B cell (primary cell): Measurements from ENCODE around the gene TECPR2. TPM values are rescaled to one million over a fixed set of nuclear protein-coding genes. Genes with fewer than 3 reads are reported as not detected.

ENCODE experiments used
- ATAC-seq: fragments of 200-7000 bp; cut with Tn5 transposase; one replicate; pipeline ENCODE4 v1.10.0; 2021; ENCODE audit warnings: low read depth, mild to moderate bottlenecking, moderate number of reproducible peaks, moderate library complexity
- CTCF ChIA-PET: fragments of 350-600 bp; sonication (Branson Sonifier 250); formaldehyde crosslinking; loops from one replicate; lab custom pipeline; 2021; ENCODE audit warnings: antibody characterized with exemption, inconsistent platforms; lab: Charles Lee
- POLR2A ChIA-PET: fragments of 350-600 bp; sonication (Branson Sonifier 250); formaldehyde crosslinking; loops from one replicate; lab custom pipeline; 2021; ENCODE audit warnings: antibody characterized with exemption; lab: Charles Lee
- DNase-seq: peaks from one replicate; pipeline ENCODE4 v3.0.0; 2013
- H2AFZ ChIP-seq: 2 replicates; pipeline ENCODE4 v1.6.1; 2012; ENCODE audit warnings: mild to moderate bottlenecking, low read depth, low read length; ENCODE audit not compliant: insufficient read depth, poor library complexity, severe bottlenecking
- H3K27ac ChIP-seq, 2 donors: 1 replicate in 1 of 2; 2 replicates in 1 of 2; pipeline ENCODE4 v1.5.1; 2012 to 2013; ENCODE audit warnings: low read length in 2 of 2, mild to moderate bottlenecking in 2 of 2, moderate library complexity in 1 of 2
- H3K27me3 ChIP-seq, 4 experiments: fragments of 200-600 bp in 1 of 4; sonication (generic) in 1 of 4; replicated peaks in 1 of 4; 1 replicate in 2 of 4; 2 replicates in 2 of 4; pipeline versions ENCODE4 v1.6.1 to v1.7.0; 2013 to 2016; ENCODE audit warnings: low read length in 3 of 4, mild to moderate bottlenecking in 2 of 4, mixed read lengths in 1 of 4, moderate library complexity in 1 of 4; ENCODE audit not compliant: insufficient read depth in 4 of 4, control insufficient read depth in 3 of 4; ENCODE audit errors: control extremely low read depth in 1 of 4
- H3K36me3 ChIP-seq, 2 experiments: replicated peaks in 1 of 2; 1 replicate in 1 of 2; 2 replicates in 1 of 2; pipeline versions ENCODE4 v1.6.1 to v1.7.1; 2013; ENCODE audit warnings: low read length in 1 of 2; ENCODE audit not compliant: insufficient read depth in 2 of 2, control insufficient read depth in 1 of 2; ENCODE audit errors: control extremely low read depth in 1 of 2, extremely low read depth in 1 of 2
- H3K4me1 ChIP-seq, 2 donors: fragments of 200-600 bp in 1 of 2; sonication (generic) in 1 of 2; 1 replicate in 1 of 2; 2 replicates in 1 of 2; pipeline versions ENCODE4 v1.5.1 to v1.6.1; 2013 to 2017; ENCODE audit warnings: low read length in 2 of 2; ENCODE audit not compliant: control insufficient read depth in 2 of 2, insufficient read depth in 2 of 2
- H3K4me2 ChIP-seq: replicated peaks from 2 replicates; pipeline ENCODE3; 2012; ENCODE audit warnings: mild to moderate bottlenecking, low read depth, low read length; ENCODE audit not compliant: poor library complexity, severe bottlenecking
- H3K4me3 ChIP-seq, 5 experiments: fragments of 200-600 bp in 1 of 5; sonication (generic) in 1 of 5; 1 replicate in 3 of 5; 2 replicates in 2 of 5; pipeline versions ENCODE4 v1.5.1 to v1.7.0; 2011 to 2016; ENCODE audit warnings: low read length in 4 of 5, mild to moderate bottlenecking in 4 of 5, low read depth in 2 of 5, control low read depth in 1 of 5, moderate library complexity in 1 of 5; ENCODE audit not compliant: insufficient read depth in 1 of 5; ENCODE audit errors: control extremely low read depth in 1 of 5, extremely low read depth in 1 of 5
- H3K79me2 ChIP-seq: fragments of 200-600 bp; sonication (generic); one replicate; pipeline ENCODE4 v1.6.0; 2016; ENCODE audit warnings: low read length; ENCODE audit not compliant: control insufficient read depth, insufficient read depth
- H3K9ac ChIP-seq: fragments of 200-600 bp; sonication (generic); 2 replicates; pipeline ENCODE4 v1.6.1; 2017; ENCODE audit warnings: mild to moderate bottlenecking, low read length, moderate library complexity
- H3K9me3 ChIP-seq, 3 donors: one replicate each; pipeline versions ENCODE4 v1.6.1 to v1.7.1; 2013; ENCODE audit warnings: low read length in 2 of 3; ENCODE audit not compliant: control insufficient read depth in 2 of 3, insufficient read depth in 1 of 3; ENCODE audit errors: control extremely low read depth in 1 of 3
- H4K20me1 ChIP-seq: 2 replicates; pipeline ENCODE4 v1.6.0; 2012; ENCODE audit warnings: mild to moderate bottlenecking, low read length; ENCODE audit not compliant: insufficient read depth, control insufficient read depth, poor library complexity, severe bottlenecking
- H3K27ac Mint-ChIP-seq: one replicate; pipeline ENCODE4 v1.8.0; 2021; ENCODE audit warnings: mixed read lengths
- H3K27me3 Mint-ChIP-seq: one replicate; pipeline ENCODE4 v1.8.0; 2021; ENCODE audit warnings: mixed read lengths
- H3K4me1 Mint-ChIP-seq: one replicate; pipeline ENCODE4 v1.8.0; 2021; ENCODE audit warnings: mixed read lengths
- H3K4me3 Mint-ChIP-seq: one replicate; pipeline ENCODE4 v1.8.0; 2021; ENCODE audit warnings: mixed read lengths
- H3K9me3 Mint-ChIP-seq: one replicate; pipeline ENCODE4 v1.8.0; 2022; ENCODE audit warnings: mixed read lengths; ENCODE audit not compliant: insufficient read depth
- CTCF ChIP-seq: fragments of 200-600 bp; IDR thresholded peaks from one replicate; pipeline ENCODE4 v1.8.0; 2022; ENCODE audit warnings: antibody characterized with exemption, mild to moderate bottlenecking
- EZH2 ChIP-seq: IDR thresholded peaks from 2 replicates; pipeline ENCODE4 v1.6.1; 2012; ENCODE audit warnings: borderline replicate concordance, low read depth, mild to moderate bottlenecking, moderate library complexity, low read length; ENCODE audit not compliant: insufficient read depth, poor library complexity, severe bottlenecking
- WGBS: methylation state at CpG from one replicate; pipeline ENCODE4 v1.1.5; 2013; ENCODE audit warnings: missing lambda C conversion rate; ENCODE audit not compliant: insufficient coverage; 5-methylcytosine and 5-hydroxymethylcytosine counted together
- intact Hi-C: fragments of 100-400 bp; cut with micrococcal nuclease; formaldehyde crosslinking; loops from one replicate; pipeline ENCODE4 v1.10.0; 2022
- polyA plus RNA-seq: library from polyadenylated mRNA; depleted of rRNA; stranded (reverse); fragments of >200 nt; gene quantifications from 2 replicates; pipeline ENCODE4 v1.2.3, GENCODE V29; 2012
- total RNA-seq, 2 donors: library from RNA; stranded (reverse); fragments of 120-200 nt in 1 of 2; gene quantifications; 1 replicate in 1 of 2; 2 replicates in 1 of 2; pipeline versions ENCODE4 v1.2.3 to v1.2.4, GENCODE V29; 2013 to 2022

TECPR2 gene
- total and polyA plus RNA-seq, 2 donors (not counting 1 experiment from before 2014, with no cell fraction given), result 4.7 to 10.8 TPM

DNA sequence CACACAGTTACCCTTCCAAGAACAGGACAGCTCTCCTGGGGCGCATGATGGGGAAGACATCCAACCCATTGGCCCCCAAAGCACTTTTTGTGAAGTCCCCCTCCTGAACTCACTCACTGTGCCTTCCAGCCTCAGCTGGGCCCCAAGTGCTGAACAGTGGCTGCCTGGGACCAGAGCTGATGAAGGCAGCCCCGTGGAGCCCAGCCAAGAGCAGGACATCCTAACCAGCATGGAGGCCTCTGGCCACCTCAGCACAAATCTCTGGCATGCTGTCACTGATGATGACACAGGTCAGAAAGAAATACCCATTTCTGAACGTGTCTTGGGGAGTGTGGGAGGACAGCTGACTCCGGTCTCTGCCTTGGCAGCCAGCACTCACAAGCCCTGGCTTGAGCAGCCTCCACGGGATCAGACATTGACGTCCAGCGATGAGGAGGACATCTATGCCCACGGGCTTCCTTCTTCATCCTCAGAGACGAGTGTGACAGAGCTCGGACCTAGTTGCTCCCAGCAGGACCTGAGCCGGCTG, 72.0 kb downstream of the TECPR2 start:
- no peak overlapping the region for H2AFZ ChIP-seq
- Mint-ChIP-seq H3K4me3 (no peak overlapping the region), H3K27me3 (no peaks in the 10 kb centered on the region)

More for the DNA sequence above, 72.0 kb downstream of the TECPR2 start:
- ChIA-PET CTCF (interaction anchor here (1.4 kb wide), 1 partner anchor 81 kb away, joined by 5 read pairs; no protein-coding TSS in a partner anchor), POLR2A (no interaction called here)
- TF ChIP-seq CTCF (no peak), EZH2 (no peak)
- Histone ChIP-seq H3K4me1 (peaks cover 4 to 6% of the 10 kb centered on the region in 2 donors), H3K36me3 (no peaks in the 10 kb centered on the region), H3K4me2 (no peak overlapping the region), H3K27me3 (no peaks in the 10 kb centered on the region), H3K4me3 (no peak overlapping the region), H3K27ac (no peak overlapping the region), H3K9me3 (no peaks in the 10 kb centered on the region), H3K9ac (no peak overlapping the region), H3K79me2 (no peaks in the 10 kb centered on the region), H4K20me1 (peaks cover 6% of the 10 kb centered on the region)
- Mint-ChIP-seq H3K4me1 (peaks cover 3% of the 10 kb centered on the region), H3K9me3 (no peaks in the 10 kb centered on the region), H3K27ac (no peak overlapping the region)
- 97% methylated on average over 11 of the region's 11 CpGs for WGBS
- intact Hi-C loops, result no loop called here
- no peak for ATAC-seq
- no peak for DNase-seq
